H1 (cell line): ENCODE results near the gene ZNFX1. TPM values are rescaled to one million over a fixed set of nuclear protein-coding genes. Genes with fewer than 3 reads are reported as not detected.

Experiments
- CTCF ChIA-PET: fragments of 300-600 bp; sonication (Branson Sonifier 250); formaldehyde crosslinking; loops from one replicate; lab custom pipeline; 2021; ENCODE audit not compliant: partially characterized antibody; lab: Charles Lee
- POLR2A ChIA-PET: fragments of 300-600 bp; sonication (Branson Sonifier 250); formaldehyde crosslinking; loops from one replicate; lab custom pipeline; 2021; ENCODE audit warnings: inconsistent platforms; ENCODE audit not compliant: partially characterized antibody; lab: Charles Lee
- DNase-seq, 2 experiments: peaks; one replicate each; pipeline versions ENCODE4 v3.0.0 to v3.0.0-alpha.2; 2010 to 2022; ENCODE audit warnings: low spot score in 2 of 2, low read depth in 1 of 2, mixed read lengths in 1 of 2
- FAIRE-seq: peaks from 2 replicates; lab custom pipeline; 2011; peaks lifted over from hg19 to GRCh38; lab: Jason Lieb, UNC
- H2AFZ ChIP-seq: 2 replicates; pipeline ENCODE4 v1.8.1; 2012; ENCODE audit warnings: low read length, inconsistent platforms
- H2AK5ac ChIP-seq: 2 replicates; pipeline ENCODE4 v1.6.1; 2013; ENCODE audit warnings: low read depth, low read length
- H2BK120ac ChIP-seq: replicated peaks from 2 replicates; pipeline ENCODE3; 2013; ENCODE audit warnings: low read depth, low read length, inconsistent platforms
- H2BK12ac ChIP-seq: 2 replicates; pipeline ENCODE4 v1.6.1; 2013; ENCODE audit warnings: low read depth, low read length
- H2BK15ac ChIP-seq: 2 replicates; pipeline ENCODE4 v1.6.1; 2013; ENCODE audit warnings: low read length
- H2BK20ac ChIP-seq: 2 replicates; pipeline ENCODE4 v1.6.1; 2013; ENCODE audit warnings: low read length
- H2BK5ac ChIP-seq: 2 replicates; pipeline ENCODE4 v1.6.1; 2013; ENCODE audit warnings: low read depth, low read length
- H3K14ac ChIP-seq: 2 replicates; pipeline ENCODE4 v1.6.1; 2013; ENCODE audit warnings: inconsistent platforms; ENCODE audit not compliant: insufficient read length
- H3K18ac ChIP-seq: 2 replicates; pipeline ENCODE4 v1.6.1; 2013; ENCODE audit warnings: low read length; ENCODE audit errors: extremely low read depth
- H3K23ac ChIP-seq: 2 replicates; pipeline ENCODE4 v1.6.1; 2013; ENCODE audit warnings: inconsistent platforms; ENCODE audit not compliant: insufficient read length
- H3K23me2 ChIP-seq: 2 replicates; pipeline ENCODE4 v1.6.1; 2013; ENCODE audit warnings: low read depth, low read length
- H3K27ac ChIP-seq: 2 replicates; pipeline ENCODE4 v1.6.1; 2011; ENCODE audit warnings: low read depth, low read length, inconsistent platforms
- H3K27me3 ChIP-seq, 4 experiments: replicated peaks in 1 of 4; 1 replicate in 1 of 4; 2 replicates in 3 of 4; pipeline versions ENCODE4 v1.6.1 to v1.8.1; 2011 to 2013; ENCODE audit warnings: low read length in 3 of 4, mild to moderate bottlenecking in 3 of 4, inconsistent platforms in 2 of 4, mixed read lengths in 2 of 4, moderate library complexity in 1 of 4; ENCODE audit not compliant: control insufficient read depth in 3 of 4, insufficient read depth in 3 of 4; ENCODE audit errors: extremely low read depth in 1 of 4
- H3K36me3 ChIP-seq, 4 experiments: 2 replicates each; pipeline versions ENCODE4 v1.6.1 to v1.8.1; 2011 to 2013; ENCODE audit warnings: mild to moderate bottlenecking in 4 of 4, low read length in 3 of 4, moderate library complexity in 2 of 4, control low read depth in 1 of 4, inconsistent platforms in 1 of 4; ENCODE audit not compliant: insufficient read depth in 4 of 4, control insufficient read depth in 2 of 4
- H3K4ac ChIP-seq: replicated peaks from 2 replicates; pipeline ENCODE3; 2013; ENCODE audit warnings: low read length, low read depth, mixed read lengths, inconsistent platforms; ENCODE audit not compliant: insufficient read length
- H3K4me1 ChIP-seq, 4 experiments: replicated peaks in 1 of 4; 1 replicate in 1 of 4; 2 replicates in 3 of 4; pipeline versions ENCODE4 v1.6.1 to v1.8.1; 2011 to 2013; ENCODE audit warnings: low read length in 3 of 4, inconsistent platforms in 2 of 4, mixed read lengths in 1 of 4; ENCODE audit not compliant: insufficient read depth in 4 of 4, control insufficient read depth in 3 of 4
- H3K4me2 ChIP-seq, 2 experiments: 2 replicates each; pipeline versions ENCODE4 v1.6.1 to v1.8.1; 2011 to 2013; ENCODE audit warnings: low read depth in 2 of 2, low read length in 2 of 2, control low read depth in 1 of 2, inconsistent platforms in 1 of 2, mild to moderate bottlenecking in 1 of 2; ENCODE audit not compliant: insufficient read depth in 1 of 2
- H3K4me3 ChIP-seq, 4 experiments: fragments of 200-600, 300-600 bp in 1 of 4; sonication (generic), shearing (Covaris generic), sonication (Bioruptor Twin) in 1 of 4; 2 replicates each; pipeline versions ENCODE4 v1.5.1 to v1.8.1; 2011 to 2016; ENCODE audit warnings: low read length in 4 of 4, low read depth in 3 of 4, control low read depth in 2 of 4, inconsistent platforms in 2 of 4, mild to moderate bottlenecking in 2 of 4, mixed read lengths in 1 of 4, moderate library complexity in 1 of 4; ENCODE audit not compliant: insufficient read depth in 2 of 4; ENCODE audit errors: extremely low read depth in 1 of 4
- H3K56ac ChIP-seq: replicated peaks from 2 replicates; pipeline ENCODE3; 2013; ENCODE audit warnings: low read depth, mild to moderate bottlenecking, mixed read lengths, low read length, inconsistent platforms; ENCODE audit not compliant: insufficient read length
- H3K79me1 ChIP-seq: 2 replicates; pipeline ENCODE4 v1.6.1; 2013; ENCODE audit warnings: low read depth, low read length, control low read depth
- H3K79me2 ChIP-seq, 2 experiments: 2 replicates each; pipeline versions ENCODE4 v1.6.1 to v1.8.1; 2012 to 2013; ENCODE audit warnings: low read length in 2 of 2, mild to moderate bottlenecking in 2 of 2, inconsistent platforms in 1 of 2; ENCODE audit not compliant: insufficient read depth in 2 of 2, control insufficient read depth in 1 of 2
- H3K9ac ChIP-seq, 4 experiments: replicated peaks in 1 of 4; 1 replicate in 1 of 4; 2 replicates in 3 of 4; pipeline versions ENCODE4 v1.6.1 to v1.8.1; 2011 to 2013; ENCODE audit warnings: low read depth in 3 of 4, low read length in 3 of 4, control low read depth in 2 of 4, mild to moderate bottlenecking in 2 of 4, moderate library complexity in 2 of 4, inconsistent platforms in 1 of 4; ENCODE audit errors: extremely low read depth in 1 of 4
- H3K9me3 ChIP-seq, 2 experiments: 2 replicates each; pipeline versions ENCODE4 v1.6.1 to v1.8.1; 2012 to 2013; ENCODE audit warnings: mild to moderate bottlenecking in 2 of 2, moderate library complexity in 2 of 2, control low read depth in 1 of 2, inconsistent platforms in 1 of 2, low read depth in 1 of 2, low read length in 1 of 2, mixed read lengths in 1 of 2; ENCODE audit not compliant: insufficient read depth in 2 of 2
- H4K20me1 ChIP-seq, 2 experiments: replicated peaks in 1 of 2; 2 replicates each; pipeline versions ENCODE3 to v1.8.1; 2011 to 2013; ENCODE audit warnings: inconsistent platforms in 2 of 2, low read length in 2 of 2, mild to moderate bottlenecking in 1 of 2; ENCODE audit not compliant: insufficient read depth in 2 of 2, control insufficient read depth in 1 of 2
- H4K5ac ChIP-seq: 2 replicates; pipeline ENCODE4 v1.6.1; 2013; ENCODE audit warnings: low read length, low read depth, mixed read lengths, inconsistent platforms; ENCODE audit not compliant: insufficient read length
- H4K8ac ChIP-seq: 2 replicates; pipeline ENCODE4 v1.8.0; 2013; ENCODE audit warnings: mild to moderate bottlenecking, moderate library complexity, low read length, inconsistent platforms; ENCODE audit not compliant: insufficient read depth; ENCODE audit errors: extremely low read depth
- H4K91ac ChIP-seq: replicated peaks from 2 replicates; pipeline ENCODE3; 2013; ENCODE audit warnings: low read length, mixed read lengths, inconsistent platforms; ENCODE audit not compliant: insufficient read length
- CBX5 ChIP-seq: fragments of 300-800, 300-1000 bp; sonication (generic); IDR thresholded peaks from 2 replicates; pipeline ENCODE4 v1.7.1; 2016; ENCODE audit warnings: antibody characterized with exemption, low read length, low read depth
- CBX8 ChIP-seq: fragments of 300-800, 300-1000 bp; sonication (generic); IDR thresholded peaks from 2 replicates; pipeline ENCODE4 v1.7.1; 2016; ENCODE audit warnings: low read depth, low read length, borderline replicate concordance
- CHD1 ChIP-seq: IDR thresholded peaks from 2 replicates; pipeline ENCODE4 v1.6.1; 2012; ENCODE audit warnings: low read depth, low read length, improper control_type of control experiment
- EGR1 ChIP-seq: IDR thresholded peaks from 2 replicates; pipeline ENCODE4 v1.6.1; 2011; ENCODE audit warnings: low read depth, low read length, borderline replicate concordance
- EZH2 ChIP-seq: fragments of 200-600 bp; sonication (generic); IDR thresholded peaks from 2 replicates; pipeline ENCODE4 v1.7.1; 2012; ENCODE audit warnings: low read depth, mild to moderate bottlenecking, moderate library complexity, low read length, inconsistent platforms; ENCODE audit not compliant: severe bottlenecking
- GTF2F1 ChIP-seq: IDR thresholded peaks from 2 replicates; pipeline ENCODE4 v1.6.1; 2012; ENCODE audit warnings: low read depth, low read length, improper control_type of control experiment, borderline replicate concordance
- NANOG ChIP-seq: IDR thresholded peaks from 2 replicates; pipeline ENCODE4 v1.6.1; 2011; ENCODE audit warnings: low read length, low read depth, mild to moderate bottlenecking, inconsistent platforms; ENCODE audit not compliant: insufficient read depth, poor library complexity, severe bottlenecking
- POU5F1 ChIP-seq: IDR thresholded peaks from 2 replicates; pipeline ENCODE4 v1.6.1; 2011; ENCODE audit warnings: low read depth, mild to moderate bottlenecking, low read length, moderate library complexity
- RBBP5 ChIP-seq: IDR thresholded peaks from 2 replicates; pipeline ENCODE4 v1.7.1; 2012; ENCODE audit warnings: low read depth, mild to moderate bottlenecking, inconsistent platforms, low read length, moderate library complexity, borderline replicate concordance
- TAF1 ChIP-seq: IDR thresholded peaks from 2 replicates; pipeline ENCODE4 v1.6.1; 2011; ENCODE audit warnings: mild to moderate bottlenecking, low read depth, low read length
- YY1 ChIP-seq: IDR thresholded peaks from 2 replicates; pipeline ENCODE4 v1.6.1; 2011; ENCODE audit warnings: low read depth, mild to moderate bottlenecking, low read length
- whole genome bisulfite sequencing, 2 experiments: shearing (Covaris generic) in 1 of 2; methylation state at CpG; one replicate each; pipeline versions ENCODE4 v1.1.6 to v1.1.7; 2013 to 2015; ENCODE audit warnings: low lambda C conversion rate in 2 of 2, mixed read lengths in 2 of 2, inconsistent platforms in 1 of 2, low coverage in 1 of 2, missing lambda C conversion rate in 1 of 2; ENCODE audit not compliant: insufficient replicate concordance in 2 of 2, insufficient coverage in 1 of 2, insufficient read length in 1 of 2; ENCODE audit errors: extremely low coverage in 1 of 2, missing lambda C conversion rate in 1 of 2; 5-methylcytosine and 5-hydroxymethylcytosine counted together
- polyA plus RNA-seq, 7 experiments: library from polyadenylated mRNA; depleted of rRNA in 3 of 7; stranded (reverse) in 5 of 7; unstranded in 2 of 7; fragments of >200 nt in 5 of 7; fragments of 200-250 nt in 2 of 7; gene quantifications; 1 replicate in 5 of 7; 2 replicates in 1 of 7; 4 replicates in 1 of 7; pipeline versions ENCODE4 v1.2.1 to v1.2.3, GENCODE V29; 2011 to 2013; ENCODE audit warnings: missing spikeins in 2 of 7, mixed read lengths in 2 of 7
- total RNA-seq: library from RNA; stranded (reverse); fragmentation: NEBNext Ultra II Directional; extraction: Animal tissue kit (Norgen Biotek cat#: 25700); gene quantifications from 2 replicates; pipeline ENCODE4 v1.2.1, GENCODE V29; 2021

The ZNFX1 gene
- total and polyA plus RNA-seq, 2 of the 8 experiments (the other 6 are each of a cell fraction or from before 2014, with no cell fraction given), result 3.1 to 11.3 TPM

GRCh38 chr20:49210757-49211110 lies 67.1 kb downstream of the ZNFX1 start:
- Histone ChIP-seq H3K4me3 (no peak overlapping the region), H4K20me1 (no peaks in the 10 kb centered on the region), H2BK5ac (no peak overlapping the region), H3K18ac (no peak overlapping the region), H3K4me1 (0 out of 7 replicates have a peak, but pooled peaks cover 0 to 2% (median 0%) of the 10 kb centered on the region in 4 experiments), H3K27me3 (no peaks in the 10 kb centered on the region), H2BK15ac (no peak overlapping the region), H4K8ac (no peak overlapping the region), H4K91ac (no peak overlapping the region), H2AFZ (no peak overlapping the region), H4K5ac (no peak overlapping the region), H3K79me2 (no peaks in the 10 kb centered on the region), H3K79me1 (no peaks in the 10 kb centered on the region), H3K9ac (no peak overlapping the region), H2BK20ac (no peak overlapping the region), H3K23ac (no peak overlapping the region), H3K36me3 (no peaks in the 10 kb centered on the region), H3K23me2 (no peaks in the 10 kb centered on the region), H2BK12ac (no peak overlapping the region), H3K4me2 (no peak overlapping the region), H3K14ac (no peak overlapping the region), H2BK120ac (no peak overlapping the region), H3K56ac (no peak overlapping the region), H2AK5ac (no peak overlapping the region), H3K9me3 (peaks cover 0 to 3% of the 10 kb centered on the region in 2 experiments; a peak in 2 of 4 replicates), H3K27ac (no peak overlapping the region), H3K4ac (no peak overlapping the region)
- ChIA-PET CTCF (interaction anchor here (1.4 kb wide), 1 partner anchor 89 kb away, joined by 3 read pairs; no protein-coding TSS in a partner anchor), POLR2A (interaction anchor here (0.7 to 1.1 kb wide), 2 partner anchors 8 to 13 kb away, joined by 3 read pairs; no protein-coding TSS in a partner anchor)
- FAIRE-seq, result no peak
- WGBS, 2 experiments, result 88% methylated on average over 1 of the region's 1 CpG; no CpG with 5 or more reads in 1 of the 2 experiments
- TF ChIP-seq NANOG, result no peak
- no peak for TF ChIP-seq EGR1
- no peak for TF ChIP-seq GTF2F1
- no peak for TF ChIP-seq CBX5
- no peak for TF ChIP-seq CHD1
- no peak for TF ChIP-seq YY1
- TF ChIP-seq EZH2, result no peak
- no peak for TF ChIP-seq CBX8
- TF ChIP-seq TAF1, result no peak
- TF ChIP-seq RBBP5, result no peak
- TF ChIP-seq POU5F1, result no peak
- DNase-seq, result no peak
